Astrocyte of the spinal cord (primary cell): ENCODE measurements around the gene RHCG.
A peak's percentile ranks its signal among the peaks of the same experiment; 100 is the strongest.
"Not testable (repeated sequence)": the region's sequence is repeated elsewhere in the genome, so short reads cannot be mapped to it uniquely, and the experiment has no call there.

Source experiments
- DNase-seq: peaks from one replicate; pipeline ENCODE4 v3.0.0; 2011; ENCODE audit warnings: low read depth, low spot score
- H3K4me3 ChIP-seq: 2 replicates; pipeline ENCODE4 v1.5.1; 2011; ENCODE audit warnings: low read depth, mild to moderate bottlenecking, low read length, moderate library complexity
- in situ Hi-C: cut with HindIII; loops from 2 replicates; pipeline ENCODE4 v1.10.0; 2017; ENCODE audit warnings: low sequenced_read_pairs
- TF ChIP-seq, protein P1 (sequence below): IDR thresholded peaks from 2 replicates; pipeline ENCODE4 v1.5.1; 2012; ENCODE audit warnings: low read depth, mild to moderate bottlenecking, low read length, inconsistent platforms

RHCG gene

GRCh38 chr15:89472785-89473256, 23.6 kb downstream of the RHCG start:
- DNase-seq = peak; percentile 37
- in situ Hi-C loops = no loop called here
- no peak overlapping the region for H3K4me3 ChIP-seq
- TF ChIP-seq, protein P1, sequence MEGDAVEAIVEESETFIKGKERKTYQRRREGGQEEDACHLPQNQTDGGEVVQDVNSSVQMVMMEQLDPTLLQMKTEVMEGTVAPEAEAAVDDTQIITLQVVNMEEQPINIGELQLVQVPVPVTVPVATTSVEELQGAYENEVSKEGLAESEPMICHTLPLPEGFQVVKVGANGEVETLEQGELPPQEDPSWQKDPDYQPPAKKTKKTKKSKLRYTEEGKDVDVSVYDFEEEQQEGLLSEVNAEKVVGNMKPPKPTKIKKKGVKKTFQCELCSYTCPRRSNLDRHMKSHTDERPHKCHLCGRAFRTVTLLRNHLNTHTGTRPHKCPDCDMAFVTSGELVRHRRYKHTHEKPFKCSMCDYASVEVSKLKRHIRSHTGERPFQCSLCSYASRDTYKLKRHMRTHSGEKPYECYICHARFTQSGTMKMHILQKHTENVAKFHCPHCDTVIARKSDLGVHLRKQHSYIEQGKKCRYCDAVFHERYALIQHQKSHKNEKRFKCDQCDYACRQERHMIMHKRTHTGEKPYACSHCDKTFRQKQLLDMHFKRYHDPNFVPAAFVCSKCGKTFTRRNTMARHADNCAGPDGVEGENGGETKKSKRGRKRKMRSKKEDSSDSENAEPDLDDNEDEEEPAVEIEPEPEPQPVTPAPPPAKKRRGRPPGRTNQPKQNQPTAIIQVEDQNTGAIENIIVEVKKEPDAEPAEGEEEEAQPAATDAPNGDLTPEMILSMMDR = peak; percentile 78

- TF ChIP-seq, protein P1 = no peak
- no peak overlapping the region for H3K4me3 ChIP-seq
- in situ Hi-C loops = no loop called here
- no peak for DNase-seq
Measured at GRCh38 chr15:89469426-89470096, 26.8 kb downstream of the RHCG start.

DNA sequence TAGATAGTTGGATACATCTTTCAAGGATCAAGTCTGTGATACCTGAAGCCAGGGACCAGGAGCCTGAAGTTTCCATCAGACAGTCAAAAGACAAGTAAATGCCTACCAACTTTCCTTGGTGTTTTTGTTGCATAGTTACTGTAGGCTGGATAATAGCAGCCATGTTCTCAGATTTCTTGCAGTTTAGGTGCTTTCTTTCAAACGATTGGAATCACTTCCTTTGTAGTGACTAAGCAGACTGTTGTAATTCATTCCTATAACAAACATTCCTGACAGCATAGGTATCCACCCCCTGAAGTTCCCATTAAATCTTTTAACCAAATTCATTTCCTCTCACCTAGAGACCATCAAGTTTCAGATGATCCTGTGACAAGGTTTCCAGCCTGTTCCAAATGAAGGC, 27.6 kb downstream of the RHCG start:
- in situ Hi-C loops, H3K4me3 ChIP-seq: not testable (repeated sequence)
- peak; percentile 5 for DNase-seq

DNA sequence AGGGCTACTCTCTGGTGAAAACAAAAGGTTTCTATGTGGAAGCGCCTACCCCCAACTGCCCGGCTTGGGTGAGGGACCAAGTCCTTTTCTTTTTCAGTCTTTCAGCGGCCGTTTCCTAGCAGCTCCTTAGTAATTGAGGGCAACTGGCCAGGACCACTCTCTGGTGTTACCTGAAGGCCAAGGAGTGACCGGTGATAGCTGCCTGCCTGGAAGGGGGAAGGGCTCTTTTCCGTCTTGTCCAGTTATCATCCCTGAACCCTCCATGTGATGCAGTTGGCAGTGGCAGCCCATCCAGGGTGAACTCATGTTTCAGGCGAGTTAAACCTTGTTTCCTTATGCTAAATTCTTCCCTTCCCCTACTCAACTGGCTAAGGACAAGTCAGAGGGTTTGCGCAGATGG, 33.3 kb downstream of the RHCG start:
- no peak overlapping the region for H3K4me3 ChIP-seq
- in situ Hi-C loops = no loop called here
- TF ChIP-seq, protein P1 = no peak
- no peak for DNase-seq

- TF ChIP-seq, protein P1 = no peak
- peak; percentile 6 for DNase-seq
- no peak overlapping the region for H3K4me3 ChIP-seq
- in situ Hi-C loops = no loop called here
Measured at GRCh38 chr15:89462198-89462912, 34.0 kb downstream of the RHCG start.

DNA sequence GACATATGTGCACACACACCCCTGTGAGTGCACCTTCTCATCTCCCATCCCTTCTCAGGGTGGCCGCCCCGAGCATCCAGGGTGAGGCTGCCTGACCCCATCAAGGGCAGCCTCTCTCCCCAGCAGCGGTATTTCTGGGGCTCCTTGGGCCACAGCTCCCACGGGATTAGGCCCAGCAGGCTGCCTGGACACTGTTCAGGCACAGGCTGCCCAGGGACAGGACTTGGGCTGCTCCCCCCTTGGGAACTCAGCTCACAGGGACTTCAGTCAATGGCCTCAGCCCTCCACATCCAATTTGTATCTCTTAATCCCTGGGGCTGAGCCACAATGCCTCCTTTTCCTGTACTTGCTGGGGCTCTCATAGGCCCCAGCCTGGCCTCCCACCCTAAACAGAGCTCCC, 35.0 kb downstream of the RHCG start:
- in situ Hi-C loops = no loop called here

More for the DNA sequence above, 35.0 kb downstream of the RHCG start:
- no peak overlapping the region for H3K4me3 ChIP-seq
- DNase-seq = no peak
- TF ChIP-seq, protein P1 = no peak
